Lower leg skin (tissue), 3 donors: ENCODE data around the gene TFDP2.

Experiments used
- POLR2A ChIP-seq, 2 donors: fragments of 450-650 bp; IDR thresholded peaks; one replicate each; pipeline ENCODE4 v1.6.1; 2016 to 2017; ENCODE audit warnings: antibody characterized with exemption in 2 of 2, mild to moderate bottlenecking in 1 of 2, moderate library complexity in 1 of 2
- TF ChIP-seq, protein P1 (sequence below), 3 donors: fragments of 450-650 bp; IDR thresholded peaks; one replicate each; pipeline ENCODE4 v1.5.1; 2016; ENCODE audit warnings: antibody characterized with exemption in 3 of 3, mild to moderate bottlenecking in 3 of 3, moderate library complexity in 2 of 3

DNA sequence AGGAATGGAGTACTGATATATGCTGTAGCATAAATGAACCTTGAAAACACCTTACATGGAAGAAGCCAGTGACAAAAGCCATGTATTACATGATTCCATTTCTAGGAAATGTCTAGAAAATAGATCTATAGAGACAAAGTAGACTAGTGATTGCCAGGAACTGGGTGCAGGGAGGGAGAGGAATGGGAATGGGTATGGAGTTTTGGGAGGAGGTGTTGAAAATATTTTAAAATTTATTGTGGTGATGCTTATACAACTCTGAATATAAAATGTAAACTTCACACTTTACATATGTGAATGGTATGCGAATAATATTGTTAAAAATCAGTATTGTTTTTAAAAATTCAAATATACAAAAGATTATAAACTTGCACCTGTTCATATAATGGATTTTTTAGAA, 250.4 kb downstream of the TFDP2 start:
- TF ChIP-seq, protein P1, sequence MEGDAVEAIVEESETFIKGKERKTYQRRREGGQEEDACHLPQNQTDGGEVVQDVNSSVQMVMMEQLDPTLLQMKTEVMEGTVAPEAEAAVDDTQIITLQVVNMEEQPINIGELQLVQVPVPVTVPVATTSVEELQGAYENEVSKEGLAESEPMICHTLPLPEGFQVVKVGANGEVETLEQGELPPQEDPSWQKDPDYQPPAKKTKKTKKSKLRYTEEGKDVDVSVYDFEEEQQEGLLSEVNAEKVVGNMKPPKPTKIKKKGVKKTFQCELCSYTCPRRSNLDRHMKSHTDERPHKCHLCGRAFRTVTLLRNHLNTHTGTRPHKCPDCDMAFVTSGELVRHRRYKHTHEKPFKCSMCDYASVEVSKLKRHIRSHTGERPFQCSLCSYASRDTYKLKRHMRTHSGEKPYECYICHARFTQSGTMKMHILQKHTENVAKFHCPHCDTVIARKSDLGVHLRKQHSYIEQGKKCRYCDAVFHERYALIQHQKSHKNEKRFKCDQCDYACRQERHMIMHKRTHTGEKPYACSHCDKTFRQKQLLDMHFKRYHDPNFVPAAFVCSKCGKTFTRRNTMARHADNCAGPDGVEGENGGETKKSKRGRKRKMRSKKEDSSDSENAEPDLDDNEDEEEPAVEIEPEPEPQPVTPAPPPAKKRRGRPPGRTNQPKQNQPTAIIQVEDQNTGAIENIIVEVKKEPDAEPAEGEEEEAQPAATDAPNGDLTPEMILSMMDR (IDR thresholded peaks at IDR 0.05): no peak
- no peak for TF ChIP-seq POLR2A (IDR thresholded peaks at IDR 0.05)
